Brain microvascular endothelial cell (primary cell): Measurements from ENCODE around the gene EHD1.

Experiments used
- DNase-seq: peaks from one replicate; pipeline ENCODE4 v3.0.0-alpha.2; 2020
- H3K27ac ChIP-seq: fragments of 250-450 bp; sonication (Bioruptor Pico); 2 replicates; pipeline ENCODE4 v1.5.1; 2020; ENCODE audit warnings: mild to moderate bottlenecking, moderate library complexity
- H3K27me3 ChIP-seq: fragments of 250-450 bp; sonication (Bioruptor Pico); replicated peaks from 2 replicates; pipeline ENCODE4 v1.5.1; 2020; ENCODE audit warnings: mild to moderate bottlenecking
- H3K36me3 ChIP-seq: fragments of 250-450 bp; sonication (Bioruptor Pico); replicated peaks from 2 replicates; pipeline ENCODE4 v1.5.1; 2020; ENCODE audit warnings: mild to moderate bottlenecking
- H3K4me3 ChIP-seq: 2 replicates; pipeline ENCODE4 v1.5.1; 2011; ENCODE audit warnings: low read depth, mild to moderate bottlenecking, control low read depth, low read length, moderate library complexity
- in situ Hi-C: cut with HindIII; loops from 2 replicates; pipeline ENCODE4 v1.10.0; 2017; ENCODE audit warnings: low sequenced_read_pairs, low pct_ligation_motif_present
- TF ChIP-seq, protein P1 (sequence below): IDR thresholded peaks from 2 replicates; pipeline ENCODE4 v1.5.1; 2011; ENCODE audit warnings: low read depth, mild to moderate bottlenecking, moderate library complexity, low read length, control low read depth, inconsistent platforms; ENCODE audit errors: missing control alignments

Gene EHD1

GRCh38 chr11:64908766-64909165 is 30.3 kb upstream of the EHD1 start:
- no peak overlapping the region for H3K27ac ChIP-seq
- no peaks in the 10 kb centered on the region for H3K27me3 ChIP-seq
- H3K36me3 ChIP-seq, result peaks cover 64% of the 10 kb centered on the region
- no peak for DNase-seq
- TF ChIP-seq, protein P1, sequence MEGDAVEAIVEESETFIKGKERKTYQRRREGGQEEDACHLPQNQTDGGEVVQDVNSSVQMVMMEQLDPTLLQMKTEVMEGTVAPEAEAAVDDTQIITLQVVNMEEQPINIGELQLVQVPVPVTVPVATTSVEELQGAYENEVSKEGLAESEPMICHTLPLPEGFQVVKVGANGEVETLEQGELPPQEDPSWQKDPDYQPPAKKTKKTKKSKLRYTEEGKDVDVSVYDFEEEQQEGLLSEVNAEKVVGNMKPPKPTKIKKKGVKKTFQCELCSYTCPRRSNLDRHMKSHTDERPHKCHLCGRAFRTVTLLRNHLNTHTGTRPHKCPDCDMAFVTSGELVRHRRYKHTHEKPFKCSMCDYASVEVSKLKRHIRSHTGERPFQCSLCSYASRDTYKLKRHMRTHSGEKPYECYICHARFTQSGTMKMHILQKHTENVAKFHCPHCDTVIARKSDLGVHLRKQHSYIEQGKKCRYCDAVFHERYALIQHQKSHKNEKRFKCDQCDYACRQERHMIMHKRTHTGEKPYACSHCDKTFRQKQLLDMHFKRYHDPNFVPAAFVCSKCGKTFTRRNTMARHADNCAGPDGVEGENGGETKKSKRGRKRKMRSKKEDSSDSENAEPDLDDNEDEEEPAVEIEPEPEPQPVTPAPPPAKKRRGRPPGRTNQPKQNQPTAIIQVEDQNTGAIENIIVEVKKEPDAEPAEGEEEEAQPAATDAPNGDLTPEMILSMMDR, result no peak
- H3K4me3 ChIP-seq, result no peak overlapping the region
- in situ Hi-C loops, result no loop called here

DNA sequence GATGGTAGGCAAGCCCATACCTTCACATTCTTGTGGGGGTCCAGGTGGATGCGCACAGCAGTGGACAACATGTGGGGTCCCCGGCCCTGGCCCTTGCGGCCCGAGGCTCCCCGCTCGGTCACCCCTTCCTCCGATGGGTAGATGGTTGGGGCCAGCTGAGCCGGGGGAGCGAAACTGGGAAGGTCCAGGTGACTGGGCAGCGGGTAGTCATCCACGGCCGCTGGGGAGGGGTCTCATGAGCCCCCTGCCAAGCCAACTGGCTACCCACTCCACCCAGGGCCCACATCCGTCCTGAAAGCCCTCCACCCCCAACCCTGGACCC is 27.9 kb upstream of the EHD1 start:
- no peaks in the 10 kb centered on the region for H3K27me3 ChIP-seq
- peaks cover 60% of the 10 kb centered on the region for H3K36me3 ChIP-seq
- no peak overlapping the region for H3K27ac ChIP-seq
- TF ChIP-seq, protein P1, result no peak
- in situ Hi-C loops, result no loop called here
- DNase-seq, result no peak
- no peak overlapping the region for H3K4me3 ChIP-seq

- TF ChIP-seq, protein P1, result no peak
- Histone ChIP-seq H3K27me3 (no peaks in the 10 kb centered on the region), H3K4me3 (no peak overlapping the region), H3K36me3 (peaks cover 56% of the 10 kb centered on the region), H3K27ac (no peak overlapping the region)
- no peak for DNase-seq
- in situ Hi-C loops, result no loop called here
Measured at GRCh38 chr11:64905516-64906313, 27.3 kb upstream of the EHD1 start.

GRCh38 chr11:64903291-64903833 is 24.9 kb upstream of the EHD1 start:
- TF ChIP-seq, protein P1, result no peak
- Histone ChIP-seq H3K36me3 (peaks cover 47% of the 10 kb centered on the region), H3K27me3 (no peaks in the 10 kb centered on the region), H3K27ac (no peak overlapping the region), H3K4me3 (no peak overlapping the region)
- in situ Hi-C loops, result no loop called here
- DNase-seq, result no peak

DNA sequence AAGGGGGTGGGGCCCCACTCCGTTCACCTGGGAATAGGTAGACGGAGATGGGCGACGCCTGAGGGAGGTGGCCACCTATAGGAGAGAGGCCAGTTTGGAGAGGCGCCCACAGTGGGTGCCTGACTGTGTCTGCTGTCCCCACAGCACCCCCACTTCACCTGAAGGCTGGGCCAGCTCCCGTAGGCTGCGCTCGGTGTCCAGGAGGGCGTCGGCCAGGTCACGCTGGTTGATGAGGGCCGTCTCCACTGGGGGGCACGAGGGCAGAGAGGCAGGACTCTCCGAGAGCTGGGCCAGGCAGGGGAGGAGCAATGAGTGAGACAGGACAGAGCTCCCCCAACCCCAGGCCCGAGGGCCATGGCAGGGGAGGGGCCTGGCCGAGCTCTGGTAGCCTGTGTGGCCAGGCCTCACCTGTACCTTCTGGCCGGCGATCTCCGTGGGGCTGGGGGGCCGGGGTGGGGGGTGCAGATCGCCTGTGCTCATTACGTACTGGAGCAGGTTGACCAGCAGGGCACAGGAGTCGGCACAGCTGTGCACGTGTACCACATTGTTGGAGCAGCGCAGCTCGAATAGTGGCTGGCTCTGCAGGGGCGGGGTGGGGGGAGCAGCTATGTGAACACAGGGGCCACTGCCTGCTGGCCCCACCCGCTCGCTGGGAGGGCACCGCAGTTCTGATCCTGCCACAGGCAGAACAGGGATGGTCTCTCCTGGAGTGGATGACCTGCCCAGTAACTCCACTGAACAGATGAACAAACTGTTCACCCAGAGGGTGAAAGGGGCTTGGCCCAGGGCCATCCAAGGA is 23.9 kb upstream of the EHD1 start:
- Histone ChIP-seq H3K36me3 (peaks cover 53% of the 10 kb centered on the region), H3K27ac (no peak overlapping the region), H3K4me3 (no peak overlapping the region), H3K27me3 (no peaks in the 10 kb centered on the region)
- TF ChIP-seq, protein P1, result no peak
- DNase-seq, result no peak
- in situ Hi-C loops, result no loop called here
